H1 (cell line): ENCODE data around the gene HPGDS.

Source experiments
- CHD1 ChIP-seq: IDR thresholded peaks from 2 replicates; pipeline ENCODE4 v1.6.1; 2012; ENCODE audit warnings: low read depth, low read length, improper control_type of control experiment
- HDAC2 ChIP-seq, 2 experiments: fragments of 300-600 bp in 1 of 2; sonication (generic) in 1 of 2; IDR thresholded peaks; 2 replicates each; pipeline ENCODE4 v1.6.1; 2011 to 2012; ENCODE audit warnings: low read depth in 2 of 2, low read length in 2 of 2, mild to moderate bottlenecking in 2 of 2, moderate library complexity in 2 of 2, borderline replicate concordance in 1 of 2, inconsistent platforms in 1 of 2
- NANOG ChIP-seq: IDR thresholded peaks from 2 replicates; pipeline ENCODE4 v1.6.1; 2011; ENCODE audit warnings: low read length, low read depth, mild to moderate bottlenecking, inconsistent platforms; ENCODE audit not compliant: insufficient read depth, poor library complexity, severe bottlenecking
- RAD21 ChIP-seq, 2 experiments: IDR thresholded peaks in 1 of 2; conservative IDR thresholded peaks in 1 of 2; 2 replicates each; pipeline ENCODE4 v1.6.1; 2011; ENCODE audit warnings: low read depth in 2 of 2, low read length in 2 of 2, improper control_type of control experiment in 1 of 2, inconsistent platforms in 1 of 2, mild to moderate bottlenecking in 1 of 2, moderate library complexity in 1 of 2
- TF ChIP-seq, protein P1 (sequence below), 3 experiments: IDR thresholded peaks; 1 replicate in 2 of 3; 2 replicates in 1 of 3; pipeline versions ENCODE4 v1.5.1 to v1.6.1; 2011; ENCODE audit warnings: low read length in 3 of 3, mild to moderate bottlenecking in 3 of 3, inconsistent platforms in 2 of 3, low read depth in 1 of 3, moderate library complexity in 1 of 3; ENCODE audit not compliant: insufficient read depth in 1 of 3; ENCODE audit errors: control extremely low read depth in 1 of 3

DNA sequence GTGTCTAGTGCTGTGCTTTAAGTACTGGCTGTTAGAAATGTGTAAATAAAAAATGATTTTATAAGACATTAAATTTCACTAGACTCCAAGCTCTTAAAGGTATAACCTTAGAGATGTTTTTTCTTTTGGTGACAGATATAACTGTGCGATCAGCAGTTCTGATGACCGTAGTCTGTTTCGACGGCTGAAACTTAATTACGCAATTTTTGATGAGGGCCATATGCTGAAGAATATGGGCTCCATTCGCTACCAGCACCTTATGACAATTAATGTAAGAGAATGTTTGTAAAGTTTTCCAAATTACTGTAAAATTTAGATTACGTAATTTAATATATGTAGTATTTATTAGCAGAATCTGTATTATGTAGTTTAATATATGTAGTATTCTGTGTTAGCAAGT is 66.4 kb downstream of the HPGDS start:
- TF ChIP-seq, protein P1, sequence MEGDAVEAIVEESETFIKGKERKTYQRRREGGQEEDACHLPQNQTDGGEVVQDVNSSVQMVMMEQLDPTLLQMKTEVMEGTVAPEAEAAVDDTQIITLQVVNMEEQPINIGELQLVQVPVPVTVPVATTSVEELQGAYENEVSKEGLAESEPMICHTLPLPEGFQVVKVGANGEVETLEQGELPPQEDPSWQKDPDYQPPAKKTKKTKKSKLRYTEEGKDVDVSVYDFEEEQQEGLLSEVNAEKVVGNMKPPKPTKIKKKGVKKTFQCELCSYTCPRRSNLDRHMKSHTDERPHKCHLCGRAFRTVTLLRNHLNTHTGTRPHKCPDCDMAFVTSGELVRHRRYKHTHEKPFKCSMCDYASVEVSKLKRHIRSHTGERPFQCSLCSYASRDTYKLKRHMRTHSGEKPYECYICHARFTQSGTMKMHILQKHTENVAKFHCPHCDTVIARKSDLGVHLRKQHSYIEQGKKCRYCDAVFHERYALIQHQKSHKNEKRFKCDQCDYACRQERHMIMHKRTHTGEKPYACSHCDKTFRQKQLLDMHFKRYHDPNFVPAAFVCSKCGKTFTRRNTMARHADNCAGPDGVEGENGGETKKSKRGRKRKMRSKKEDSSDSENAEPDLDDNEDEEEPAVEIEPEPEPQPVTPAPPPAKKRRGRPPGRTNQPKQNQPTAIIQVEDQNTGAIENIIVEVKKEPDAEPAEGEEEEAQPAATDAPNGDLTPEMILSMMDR (IDR thresholded peaks at IDR 0.05; ENCODE audit: control extremely low read depth in 1 of 3, insufficient read depth in 1 of 3, low read depth in 1 of 3, low read length in 3 of 3): no peak
- TF ChIP-seq RAD21 (IDR thresholded peaks at IDR 0.05 in 1 of 2, conservative IDR thresholded peaks at IDR 0.05 in 1 of 2; ENCODE audit: low read depth in 2 of 2, low read length in 2 of 2): no peak
- TF ChIP-seq NANOG: no peak
- TF ChIP-seq CHD1: no peak
- TF ChIP-seq HDAC2 (IDR thresholded peaks at IDR 0.05; ENCODE audit: borderline replicate concordance in 1 of 2, low read depth in 2 of 2, low read length in 2 of 2): no peak
